Measurements from ENCODE around the gene TNFAIP8L1.

DNA sequence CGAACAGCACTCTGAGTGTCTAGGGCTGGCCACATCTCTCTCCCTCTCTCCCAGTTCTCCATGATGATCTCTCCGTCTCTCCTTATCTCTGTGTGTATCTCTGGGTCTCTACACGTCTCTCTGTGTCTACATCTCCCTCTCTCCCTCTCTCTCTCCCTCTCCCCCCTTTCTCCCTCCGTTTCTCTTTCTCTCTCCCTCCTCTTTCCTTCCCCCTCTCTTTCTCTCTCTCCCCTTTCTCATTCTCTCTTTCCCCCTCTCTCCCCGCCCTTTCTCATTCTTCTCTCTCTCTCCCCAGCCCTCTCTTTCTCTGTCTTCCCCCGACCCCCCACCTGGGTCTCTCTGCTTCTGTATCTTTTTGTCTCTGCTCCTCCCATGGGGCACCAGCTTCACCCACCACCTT, 21.3 kb upstream of the TNFAIP8L1 start:
- no peak for TF ChIP-seq ZBTB7A (IDR thresholded peaks at IDR 0.05; ENCODE audit: low read depth)
- TF ChIP-seq CREB1 (IDR thresholded peaks at IDR 0.05; ENCODE audit: low read depth), result no peak
- no peak for TF ChIP-seq TCF12 (IDR thresholded peaks at IDR 0.05; ENCODE audit: low read depth)
- no peak for TF ChIP-seq EP300 (IDR thresholded peaks at IDR 0.05; ENCODE audit: borderline replicate concordance)
- no peak for TF ChIP-seq EGR1 (IDR thresholded peaks at IDR 0.05)
- no peak for TF ChIP-seq RAD21 (IDR thresholded peaks at IDR 0.05; ENCODE audit: low read depth)
- TF ChIP-seq FOXM1 (IDR thresholded peaks at IDR 0.05; ENCODE audit: borderline replicate concordance, low read depth), result no peak
- no peak for TF ChIP-seq CEBPB (IDR thresholded peaks at IDR 0.05)
- TF ChIP-seq TAF1 (IDR thresholded peaks at IDR 0.05; ENCODE audit: low read depth), result no peak
- TF ChIP-seq MAX (IDR thresholded peaks at IDR 0.05), result no peak

All from Ishikawa (cell line).